OCI-LY7 (cell line): Measurements from ENCODE around the gene CDK7.

Experiments used
- EZH2phosphoT487 ChIP-seq: fragments of 200-600 bp; sonication (generic); IDR thresholded peaks from 2 replicates; pipeline ENCODE4 v1.6.1; 2018; ENCODE audit warnings: low read depth, borderline replicate concordance, mild to moderate bottlenecking, mixed run types, antibody characterized with exemption, low read length, moderate library complexity, mixed read lengths
- TF ChIP-seq, protein P1 (sequence below): fragments of 200-600 bp; sonication (generic); conservative IDR thresholded peaks from 2 replicates; pipeline ENCODE4 v1.5.1; 2014; ENCODE audit warnings: mild to moderate bottlenecking, antibody characterized with exemption, low read length, moderate library complexity, mixed read lengths

DNA sequence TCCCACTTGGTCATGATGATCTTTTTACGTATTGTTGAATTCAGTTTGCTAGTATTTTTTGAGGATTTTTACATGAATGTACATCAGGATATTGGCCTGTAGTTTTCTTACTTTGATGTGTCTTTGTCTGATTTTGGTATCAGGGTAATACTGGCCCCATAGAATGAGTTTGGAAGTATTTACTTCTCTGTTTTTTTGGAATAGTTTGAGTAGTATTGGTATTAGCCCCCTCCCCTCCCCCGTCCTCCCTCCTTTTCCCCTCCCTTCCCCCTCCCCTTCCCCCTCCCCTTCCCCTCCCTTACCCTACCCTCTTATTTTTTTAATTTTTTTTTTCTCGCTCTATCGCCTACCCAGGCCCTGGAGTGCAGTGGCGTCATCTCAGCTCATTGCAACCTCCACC is 10.3 kb downstream of the CDK7 start:
- TF ChIP-seq, protein P1, sequence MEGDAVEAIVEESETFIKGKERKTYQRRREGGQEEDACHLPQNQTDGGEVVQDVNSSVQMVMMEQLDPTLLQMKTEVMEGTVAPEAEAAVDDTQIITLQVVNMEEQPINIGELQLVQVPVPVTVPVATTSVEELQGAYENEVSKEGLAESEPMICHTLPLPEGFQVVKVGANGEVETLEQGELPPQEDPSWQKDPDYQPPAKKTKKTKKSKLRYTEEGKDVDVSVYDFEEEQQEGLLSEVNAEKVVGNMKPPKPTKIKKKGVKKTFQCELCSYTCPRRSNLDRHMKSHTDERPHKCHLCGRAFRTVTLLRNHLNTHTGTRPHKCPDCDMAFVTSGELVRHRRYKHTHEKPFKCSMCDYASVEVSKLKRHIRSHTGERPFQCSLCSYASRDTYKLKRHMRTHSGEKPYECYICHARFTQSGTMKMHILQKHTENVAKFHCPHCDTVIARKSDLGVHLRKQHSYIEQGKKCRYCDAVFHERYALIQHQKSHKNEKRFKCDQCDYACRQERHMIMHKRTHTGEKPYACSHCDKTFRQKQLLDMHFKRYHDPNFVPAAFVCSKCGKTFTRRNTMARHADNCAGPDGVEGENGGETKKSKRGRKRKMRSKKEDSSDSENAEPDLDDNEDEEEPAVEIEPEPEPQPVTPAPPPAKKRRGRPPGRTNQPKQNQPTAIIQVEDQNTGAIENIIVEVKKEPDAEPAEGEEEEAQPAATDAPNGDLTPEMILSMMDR = no peak
- TF ChIP-seq EZH2phosphoT487 = no peak
